GM19463 (cell line): ENCODE measurements around the gene TMEM203.

ENCODE experiments used
- ATAC-seq: cut with Tn5 transposase; IDR thresholded peaks from one replicate; pipeline ENCODE4 v1.9.1; 2021; ENCODE audit warnings: mild to moderate bottlenecking, moderate library complexity; ENCODE audit not compliant: unreplicated experiment

Gene TMEM203

DNA sequence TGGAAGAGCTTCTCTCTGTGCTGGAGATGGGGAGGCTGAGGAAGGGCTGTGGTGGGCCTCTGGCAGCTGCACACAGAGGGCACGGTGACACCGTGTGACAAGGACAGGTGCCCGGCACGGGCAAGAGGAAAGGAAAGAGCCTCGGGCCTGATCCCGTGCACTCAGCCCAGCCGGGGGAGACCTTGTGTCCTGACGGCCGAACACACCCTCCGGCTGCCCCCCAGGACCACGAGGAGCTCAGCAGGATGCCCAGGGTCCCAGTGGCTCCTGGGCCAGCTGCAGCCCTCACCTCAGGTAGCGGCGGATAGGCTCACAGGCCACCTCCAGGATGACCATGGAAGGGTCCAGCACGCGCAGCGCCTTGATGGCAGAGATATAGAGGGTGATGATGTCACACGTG, 22.6 kb downstream of the TMEM203 start:
- no peak for ATAC-seq

DNA sequence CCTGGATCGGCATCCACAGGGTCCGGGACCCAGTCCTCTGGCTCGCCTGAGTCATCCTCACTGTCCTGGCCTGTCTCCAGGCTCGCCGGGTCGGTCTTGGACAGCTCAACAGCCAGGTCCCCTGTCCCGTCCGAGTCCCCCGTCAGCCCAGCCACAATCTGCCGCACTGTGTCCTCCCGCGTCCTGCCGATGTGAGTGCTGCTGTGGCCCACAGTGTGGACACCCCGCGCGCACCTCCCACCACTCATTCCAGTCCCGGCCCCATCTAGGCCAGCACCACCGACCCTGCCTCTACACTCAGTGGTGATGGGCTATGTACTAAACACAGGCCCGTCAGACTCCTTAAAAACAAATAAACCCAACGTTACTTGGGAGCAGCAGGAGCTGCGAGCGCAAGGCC, 23.8 kb downstream of the TMEM203 start:
- ATAC-seq, result no peak

DNA sequence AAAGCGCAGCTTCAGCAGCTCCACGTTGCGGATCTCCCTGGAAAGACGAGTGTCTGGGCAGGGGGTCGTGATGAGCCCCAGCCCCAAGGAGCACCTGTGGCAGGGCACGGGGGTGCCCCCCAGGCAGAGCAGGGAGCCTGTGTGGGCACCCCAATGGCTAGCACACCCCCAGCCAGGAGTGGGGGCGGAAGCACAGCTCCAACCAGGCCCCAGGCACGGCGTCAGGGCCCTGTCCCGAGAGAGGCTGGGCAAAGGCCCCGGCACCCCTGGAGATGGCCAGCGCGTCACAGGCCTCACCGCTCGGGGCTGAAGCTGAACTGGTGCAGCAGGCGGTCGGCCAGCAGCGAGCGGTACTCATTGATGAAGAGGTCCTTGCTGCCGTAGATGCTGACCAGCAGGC, 25.0 kb downstream of the TMEM203 start:
- ATAC-seq, result no peak

DNA sequence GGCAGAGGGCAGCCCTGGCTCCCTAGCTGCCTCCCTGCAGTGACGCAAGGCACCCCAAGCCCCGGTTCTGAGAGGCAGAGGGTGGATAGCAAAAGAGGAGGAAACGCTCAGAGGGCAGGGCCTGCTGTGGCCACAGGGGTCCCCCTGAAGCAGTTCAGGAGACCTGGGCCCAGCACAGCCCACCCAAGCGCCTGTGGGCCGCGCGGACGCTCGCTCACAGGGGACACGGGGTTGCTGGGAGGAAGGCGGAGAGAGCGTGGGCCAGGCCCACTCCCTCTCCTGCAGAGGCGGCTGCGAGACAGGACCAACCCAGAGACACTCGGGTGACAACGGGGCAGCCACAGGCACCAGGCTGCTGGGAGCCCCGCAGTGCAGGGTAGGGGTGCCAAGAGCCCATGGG, 25.7 kb downstream of the TMEM203 start:
- ATAC-seq, result no peak

DNA sequence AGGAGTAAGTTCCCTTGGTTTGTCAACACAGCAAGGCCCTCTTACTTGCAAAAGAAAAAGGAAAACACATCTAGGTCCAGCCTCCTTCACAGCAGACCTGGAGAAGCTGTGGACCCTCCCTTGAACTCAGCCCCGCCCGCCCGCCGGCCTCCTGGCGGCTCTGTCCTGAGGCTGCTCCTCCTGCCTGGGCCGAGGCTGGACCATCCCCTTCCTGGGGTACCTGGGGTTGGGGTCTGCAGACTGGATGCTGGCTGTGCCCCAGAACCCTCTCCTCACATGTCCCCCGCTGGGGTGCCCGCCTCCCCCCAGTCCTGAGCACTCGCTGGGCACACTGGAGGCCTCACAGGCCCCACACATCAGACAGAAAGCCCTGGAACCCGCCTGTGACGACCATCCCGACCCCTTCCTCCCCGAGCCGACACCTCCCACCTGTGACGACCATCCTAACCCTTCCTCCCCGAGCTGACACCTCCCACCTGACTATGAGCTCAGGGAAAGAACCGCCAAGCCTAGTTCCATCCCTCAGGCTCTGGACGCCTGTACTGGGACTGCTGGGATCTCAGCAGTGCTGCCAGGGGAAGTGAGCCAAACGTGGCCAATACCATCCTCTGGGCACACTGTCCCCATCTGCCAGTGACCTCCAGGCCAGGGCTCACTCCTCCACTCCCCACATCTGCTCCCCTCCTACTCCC, 26.4 kb downstream of the TMEM203 start:
- no peak for ATAC-seq

DNA sequence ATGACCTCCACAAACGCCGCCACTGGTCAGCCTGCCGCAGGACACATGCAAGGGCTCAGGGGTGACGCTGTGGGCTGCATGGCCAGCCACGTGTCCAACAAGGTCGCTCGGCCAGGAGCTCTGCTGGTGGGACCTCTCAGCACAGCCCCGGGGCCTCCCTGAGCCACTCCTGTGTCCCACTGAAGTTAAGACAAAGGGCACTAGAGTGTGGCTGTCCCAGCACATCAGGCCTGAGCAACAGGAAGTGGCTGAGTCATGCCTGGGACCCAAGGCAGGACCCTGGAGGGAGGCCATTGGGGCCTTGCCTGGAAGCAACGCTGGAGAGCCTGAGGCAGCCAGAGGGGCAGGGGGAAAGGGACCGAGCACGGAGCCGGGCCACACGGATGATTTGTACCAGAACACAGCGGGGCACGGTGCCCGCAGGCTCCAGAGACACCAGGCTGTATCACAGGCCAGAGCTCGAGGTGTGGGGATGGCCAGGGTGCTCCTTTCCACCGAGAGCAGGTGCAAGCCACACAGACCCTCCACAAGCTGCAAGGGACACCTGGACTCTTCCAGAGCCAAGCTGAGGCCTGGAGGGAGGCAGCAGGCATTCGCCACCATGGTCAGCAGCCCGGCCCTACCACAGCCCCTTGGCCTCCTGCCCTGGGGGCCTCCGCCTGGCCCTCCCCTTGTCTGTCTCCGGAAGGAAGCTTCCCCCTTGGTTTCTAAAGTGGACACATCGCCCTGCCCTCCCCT, 27.1 kb downstream of the TMEM203 start:
- no peak for ATAC-seq

DNA sequence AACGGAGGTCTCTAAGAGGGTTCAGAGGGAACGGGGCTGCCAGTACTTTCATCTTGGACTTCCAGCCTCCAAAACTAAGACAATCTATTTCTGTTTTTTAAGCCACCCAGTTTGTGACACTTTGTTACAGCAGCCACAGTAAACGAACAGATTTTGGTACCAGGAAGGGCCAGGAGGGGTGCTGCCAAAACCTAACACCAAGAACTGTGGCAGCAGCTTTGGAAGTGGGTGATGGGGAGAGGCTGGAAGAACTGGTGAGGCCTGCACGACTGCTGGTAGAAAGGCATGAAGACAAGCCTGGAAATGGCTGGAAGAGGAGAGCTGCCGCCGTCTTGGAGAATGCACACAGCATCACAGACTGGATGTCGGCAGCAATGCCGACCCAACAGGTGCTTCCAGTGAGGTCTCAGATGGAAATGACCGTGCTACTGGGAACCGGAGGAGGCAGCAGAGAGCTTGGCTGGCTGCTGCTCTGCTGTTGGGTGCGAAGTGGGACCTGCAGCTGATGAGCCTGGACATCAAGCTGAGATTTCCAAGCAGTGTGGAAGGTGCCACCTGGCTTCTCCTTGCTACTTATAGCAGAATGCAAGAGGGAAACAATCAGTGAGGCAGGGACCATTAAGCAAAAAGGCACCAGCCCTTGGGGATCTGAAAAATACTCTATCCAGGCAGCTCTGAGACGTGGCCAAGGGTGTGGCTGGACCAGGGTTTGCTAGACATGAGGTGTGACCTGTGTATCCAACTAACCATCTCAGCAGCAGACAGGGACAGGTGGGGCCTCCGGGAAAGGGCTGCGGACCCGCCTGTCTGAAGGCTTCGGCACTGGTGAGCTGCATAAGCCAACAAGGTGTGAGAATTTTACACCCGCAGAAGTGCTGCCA, 28.9 kb downstream of the TMEM203 start:
- ATAC-seq, result no peak

DNA sequence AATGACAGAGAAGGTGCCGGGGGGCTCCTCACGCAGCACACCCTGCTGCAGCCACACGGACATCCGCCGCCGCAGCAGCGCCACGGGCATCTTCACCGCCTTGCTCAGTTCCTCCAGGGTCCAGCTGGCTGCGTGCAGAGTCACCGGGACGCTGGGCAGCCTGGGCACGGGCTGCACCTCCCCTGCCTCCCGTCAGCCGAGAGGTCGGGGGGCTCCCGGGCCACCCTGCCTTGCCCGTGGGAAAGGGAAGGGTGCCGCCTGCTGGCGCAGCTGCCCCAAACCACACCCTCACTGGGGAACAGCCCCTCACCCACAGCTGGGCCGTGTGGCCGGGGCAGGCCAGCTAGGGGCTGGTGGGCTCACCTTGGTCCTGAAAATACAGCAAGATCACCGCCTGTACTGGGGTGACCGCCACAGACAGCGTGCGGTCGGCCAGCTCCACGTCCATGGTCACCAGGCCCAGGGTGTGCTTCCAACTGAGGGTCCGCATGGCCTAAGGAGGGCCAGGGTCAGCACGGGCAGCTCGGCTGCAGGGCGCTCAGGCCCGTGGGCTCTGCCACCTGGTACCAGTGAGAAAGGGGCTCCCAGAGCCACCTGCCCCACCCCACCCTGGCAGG, 30.0 kb downstream of the TMEM203 start:
- no peak for ATAC-seq

DNA sequence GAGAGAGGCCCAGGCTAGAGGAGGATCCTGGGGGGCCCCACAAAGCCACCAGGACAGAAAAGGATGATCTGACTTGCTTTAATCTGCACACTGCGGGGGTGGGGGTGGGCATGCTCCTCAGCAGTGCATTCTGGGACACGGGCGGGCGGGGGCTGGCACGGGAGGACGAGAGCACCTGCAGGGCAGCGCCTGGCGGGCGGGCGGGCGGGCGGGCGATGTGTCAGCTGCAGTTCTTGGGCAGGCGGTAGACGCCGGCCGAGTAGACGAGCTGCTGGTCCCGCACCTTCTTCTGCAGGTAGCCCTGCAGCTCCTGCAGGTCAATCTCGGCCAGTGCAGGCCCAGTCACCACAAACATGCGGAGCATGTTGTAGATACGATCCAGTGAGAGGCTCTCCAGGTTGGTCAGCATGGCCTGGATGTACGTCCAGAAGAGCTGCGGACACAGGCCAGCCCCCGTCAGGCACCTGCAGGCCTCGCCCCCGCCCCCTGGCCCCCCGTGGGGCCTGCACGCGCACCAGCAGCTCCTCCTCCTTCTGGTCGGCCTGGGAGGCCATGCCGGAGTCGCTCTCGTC, 30.6 kb downstream of the TMEM203 start:
- ATAC-seq, result no peak

DNA sequence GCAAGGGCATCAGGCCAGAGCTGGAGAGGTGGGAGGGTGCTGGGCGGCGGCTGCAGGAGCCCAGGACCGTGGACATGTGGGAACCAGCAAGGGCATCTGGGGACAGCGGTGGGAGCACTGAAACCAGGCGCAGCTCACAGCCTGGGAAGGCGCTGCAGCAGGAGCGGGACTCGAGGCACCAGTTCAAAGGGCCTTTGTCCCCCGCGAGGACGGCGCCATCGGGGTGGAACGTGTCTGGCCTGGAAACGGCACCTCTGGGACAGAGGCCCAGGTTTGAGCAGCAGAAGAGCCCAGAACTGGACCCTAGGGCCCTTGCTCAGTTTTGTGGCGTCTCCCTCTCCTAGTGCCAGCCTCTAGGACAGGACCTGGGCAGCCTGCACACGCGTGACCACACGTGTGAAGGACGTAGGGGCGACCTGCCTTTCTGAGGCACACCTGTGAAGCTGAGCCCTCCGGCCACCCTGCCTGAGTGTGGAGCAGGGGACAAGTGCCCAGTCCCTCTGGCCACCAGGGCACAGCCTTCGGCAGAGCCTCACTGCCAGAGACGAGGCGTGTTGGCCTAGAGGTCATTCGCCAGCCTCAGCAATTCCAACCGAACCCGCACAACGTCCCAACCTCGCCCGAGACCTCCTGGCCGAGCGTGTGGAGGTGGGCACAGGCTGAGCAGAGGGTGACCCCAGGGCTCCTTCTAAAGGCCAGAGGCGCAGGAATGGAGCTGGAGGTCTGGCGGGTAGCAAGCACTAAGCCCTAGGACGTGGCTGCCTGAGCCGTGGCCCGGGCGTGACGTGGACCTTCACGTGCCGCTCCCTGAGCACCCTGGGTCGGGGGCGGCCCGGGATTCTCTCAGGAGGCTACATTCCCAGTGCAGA, 31.4 kb downstream of the TMEM203 start:
- no peak for ATAC-seq

DNA sequence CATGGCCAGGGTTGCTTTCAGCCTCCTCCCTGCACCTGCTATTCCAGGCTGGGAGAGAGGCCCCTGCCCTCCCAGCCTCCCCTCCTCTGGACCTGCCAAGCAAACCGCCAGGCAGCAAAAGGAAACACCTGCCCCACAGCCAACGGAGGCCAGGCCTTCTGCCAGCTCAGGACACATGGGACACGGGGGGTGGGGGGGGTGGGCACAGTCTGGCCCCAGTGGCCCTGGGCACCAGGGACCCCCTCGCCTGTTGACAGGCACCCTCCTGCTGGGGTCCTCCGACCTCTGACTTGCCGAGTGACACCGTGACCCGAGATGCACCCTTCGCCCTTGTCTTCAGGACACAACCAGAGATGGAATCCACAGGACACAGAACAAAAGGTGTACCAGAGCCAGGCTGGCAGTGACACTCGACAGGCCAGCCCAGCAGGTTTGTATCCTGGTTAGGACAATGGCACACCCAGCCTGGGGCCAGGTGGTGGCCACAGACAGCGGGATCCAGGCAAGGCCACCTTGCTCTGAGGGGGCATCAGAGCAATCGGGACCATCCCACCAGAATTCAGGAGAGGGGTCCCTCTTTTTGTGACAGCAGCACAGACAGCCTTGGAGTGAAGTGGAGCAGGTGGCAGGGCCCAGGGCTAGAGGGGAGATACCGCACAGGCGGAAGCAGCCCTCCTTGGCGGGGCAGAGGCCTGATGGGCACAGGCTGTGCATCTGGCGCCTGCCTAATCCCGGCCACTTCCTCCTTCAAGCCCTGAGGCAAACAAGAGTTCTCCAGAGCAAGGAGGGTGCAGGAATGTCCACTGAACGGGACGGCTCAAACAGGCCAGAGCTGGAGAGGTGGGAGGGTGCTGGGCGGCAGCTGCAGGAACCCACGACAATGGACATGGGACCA, 32.3 kb downstream of the TMEM203 start:
- ATAC-seq, result no peak

DNA sequence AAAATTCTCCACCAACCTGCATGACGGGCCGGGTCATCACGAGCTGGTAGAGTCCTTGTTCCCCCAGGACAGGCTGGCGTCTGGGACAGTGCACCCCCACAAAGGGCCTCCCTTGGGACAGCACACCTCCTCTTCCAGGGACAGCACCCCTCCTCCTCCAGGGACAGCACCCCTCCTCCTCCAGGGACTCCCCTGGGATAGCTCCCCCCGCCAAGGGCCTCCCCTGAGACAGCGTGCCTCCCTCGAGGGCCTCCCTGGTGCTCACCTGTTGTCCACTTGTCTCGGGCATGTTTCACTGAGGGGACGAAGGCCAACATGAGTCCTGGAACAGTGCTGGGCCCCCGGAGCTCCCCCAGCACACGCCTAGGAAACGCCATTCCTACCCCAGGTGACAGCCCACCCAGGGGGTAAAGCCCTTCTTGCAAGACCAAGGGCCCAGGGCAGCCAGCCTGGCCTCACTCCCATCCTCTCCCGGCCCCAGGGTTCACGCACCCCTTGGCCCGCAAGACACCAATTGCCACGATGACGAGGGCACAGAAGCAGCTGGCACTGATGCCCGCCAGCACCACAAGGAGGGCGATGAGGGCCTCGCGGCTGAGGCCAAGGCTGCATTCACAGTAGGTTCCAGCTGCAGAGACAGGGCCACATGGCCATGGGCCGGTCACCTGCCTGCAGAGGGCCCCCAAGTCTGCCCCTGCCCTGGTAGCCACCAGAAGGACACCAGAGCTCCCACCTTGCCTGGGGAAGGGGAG, 34.1 kb downstream of the TMEM203 start:
- ATAC-seq, result no peak

DNA sequence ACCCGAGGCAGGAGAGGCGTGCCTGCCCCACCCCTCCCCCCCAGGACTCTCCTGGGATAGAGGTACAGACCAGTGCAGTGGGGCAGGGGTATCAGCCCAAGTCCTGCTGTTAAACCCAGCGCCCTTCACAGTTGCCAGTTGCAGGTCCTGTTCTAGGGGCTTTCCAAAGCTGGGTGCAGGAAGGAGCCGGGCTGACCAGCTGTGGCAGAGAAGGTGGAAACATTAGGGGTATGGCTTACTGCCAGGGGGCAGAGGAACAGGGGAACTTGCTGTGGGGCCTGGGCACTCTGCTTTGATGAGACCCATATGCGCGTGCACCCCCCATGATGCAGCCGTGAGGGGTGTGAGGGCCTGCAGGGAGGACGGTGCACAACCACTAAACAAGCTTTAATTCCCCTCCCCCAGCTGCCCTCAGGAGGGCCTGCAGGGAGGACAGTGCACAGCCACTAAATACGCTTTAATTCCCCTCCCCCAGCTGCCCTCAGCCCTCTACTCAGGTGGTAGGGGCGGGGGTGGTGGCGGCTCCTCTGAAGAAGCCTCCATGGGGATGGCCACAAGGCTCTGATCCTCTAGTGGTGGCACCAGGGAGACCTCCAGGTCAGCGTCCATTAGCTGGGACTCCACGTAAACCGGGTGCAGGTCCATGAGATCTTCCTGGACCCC, 34.8 kb downstream of the TMEM203 start:
- ATAC-seq, result no peak

DNA sequence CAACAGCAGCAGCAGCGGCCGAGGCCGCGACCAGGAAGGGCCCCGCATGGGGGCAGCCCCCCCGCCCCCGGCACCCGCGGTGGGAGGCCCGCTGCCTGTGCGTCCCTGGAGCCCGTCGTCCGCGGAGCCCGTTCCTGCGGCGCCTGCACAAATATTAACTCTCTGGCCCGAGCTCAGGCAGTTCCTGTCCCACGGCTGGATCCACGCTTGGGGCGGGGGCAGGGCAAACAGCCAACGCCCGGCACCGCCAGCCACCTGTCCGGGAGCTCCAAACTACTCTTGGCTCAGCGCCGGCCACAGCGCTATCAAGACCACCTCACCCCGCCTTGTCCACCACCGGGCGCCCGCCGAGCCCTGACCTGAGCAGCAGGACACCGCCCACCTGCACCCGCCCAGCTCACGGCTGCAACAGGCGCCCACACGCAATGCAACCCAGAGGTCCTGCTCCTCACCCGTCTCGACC, 35.5 kb downstream of the TMEM203 start, which contains the start of gene LRRC26:
Gene LRRC26 (minus strand): TSS at position 156 of the 463 bp plus-strand sequence. CDS start 108 bp downstream, at position 48.
- no peak for ATAC-seq

DNA sequence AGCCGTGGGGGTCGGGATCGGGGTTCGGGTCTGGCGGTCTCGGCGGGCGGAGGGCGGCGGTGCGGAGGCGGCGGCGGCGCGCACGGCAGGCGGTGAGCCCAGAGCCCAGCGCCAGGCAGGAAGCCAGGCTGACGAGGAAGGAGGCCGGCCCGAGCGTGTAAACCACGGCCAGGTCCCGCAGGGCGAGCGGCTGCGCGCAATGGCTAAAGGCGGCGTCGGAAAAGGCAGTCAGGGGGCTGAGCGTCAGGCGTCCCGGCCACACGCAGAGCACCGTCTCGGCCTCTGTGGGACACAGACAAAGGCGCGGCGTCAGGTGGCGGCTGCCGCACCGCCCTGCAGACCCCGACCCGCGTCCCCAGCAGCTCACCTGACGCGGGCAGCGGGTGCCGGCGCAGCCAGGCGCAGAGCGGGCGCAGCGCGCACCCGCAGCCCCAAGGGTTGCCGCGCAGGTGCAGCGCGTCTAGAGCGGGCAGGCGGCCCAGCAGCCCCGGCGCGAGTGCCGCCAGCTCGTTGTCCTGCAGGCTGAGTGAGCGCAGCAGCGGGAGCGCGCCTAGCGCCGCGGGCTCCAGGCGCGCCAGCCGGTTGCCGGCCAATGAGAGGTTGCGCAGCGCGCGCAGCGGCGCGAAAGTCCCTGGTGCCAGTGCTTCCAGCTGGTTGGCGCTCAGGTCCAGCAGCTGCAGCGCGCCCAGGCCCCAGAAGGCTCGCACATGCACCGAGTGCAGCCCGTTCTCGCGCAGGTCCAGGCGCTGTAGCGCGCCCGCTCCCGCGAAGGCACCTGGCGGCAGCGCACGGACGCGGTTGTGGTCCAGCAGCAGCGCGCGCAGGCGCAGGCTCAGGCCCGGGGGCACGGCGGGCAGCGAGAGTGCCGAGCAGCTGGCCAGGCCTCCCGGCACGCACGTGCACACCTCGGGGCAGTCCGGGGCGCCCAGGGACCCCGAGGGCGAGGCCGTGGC, 36.3 kb downstream of the TMEM203 start:
- no peak for ATAC-seq

DNA sequence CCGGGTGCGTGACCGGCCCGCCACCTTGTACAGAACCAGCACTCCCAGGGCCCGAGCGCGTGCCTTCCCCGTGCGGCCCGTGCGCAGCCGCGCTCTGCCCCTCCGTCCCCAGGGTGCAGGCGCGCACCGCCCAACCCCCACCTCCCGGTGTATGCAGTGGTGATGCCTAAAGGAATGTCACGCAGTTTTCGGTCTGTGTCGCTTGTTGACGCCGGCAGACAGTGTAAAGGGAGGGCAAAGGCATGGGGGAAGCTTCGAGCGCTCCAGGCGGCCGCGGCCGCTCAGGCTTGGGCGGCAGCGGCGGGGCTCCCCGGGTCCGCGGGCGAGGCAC, 36.9 kb downstream of the TMEM203 start:
- peak; percentile 7 for ATAC-seq
